WTC11 (cell line): Measurements from ENCODE around the gene NRXN2. TPM values are rescaled to one million over a fixed set of nuclear protein-coding genes. Genes with fewer than 3 reads are reported as not detected.

Experiments
- ATAC-seq: fragments of 200-7000 bp; cut with Tn5 transposase; 2 replicates; pipeline ENCODE4 v1.10.0; 2021; ENCODE audit warnings: mild to moderate bottlenecking, moderate library complexity
- CTCF ChIA-PET: fragments of 300-600 bp; sonication (Branson Sonifier 250); formaldehyde crosslinking; loops from one replicate; lab custom pipeline; 2021; ENCODE audit warnings: antibody characterized with exemption; lab: Charles Lee
- POLR2A ChIA-PET: fragments of 350-600 bp; sonication (Branson Sonifier 250); formaldehyde crosslinking; loops from one replicate; lab custom pipeline; 2021; ENCODE audit warnings: antibody characterized with exemption; lab: Charles Lee
- DNase-seq: peaks from one replicate; pipeline ENCODE4 v3.0.0; 2021; ENCODE audit warnings: low spot score
- H3K27ac Mint-ChIP-seq: 2 replicates; pipeline ENCODE4 v1.8.0; 2021; ENCODE audit warnings: mixed read lengths
- H3K27me3 Mint-ChIP-seq: 2 replicates; pipeline ENCODE4 v1.8.0; 2021; ENCODE audit warnings: low read depth, mild to moderate bottlenecking, moderate library complexity, mixed read lengths
- H3K36me3 Mint-ChIP-seq: 2 replicates; pipeline ENCODE4 v1.8.0; 2021; ENCODE audit warnings: mixed read lengths
- H3K4me1 Mint-ChIP-seq: 2 replicates; pipeline ENCODE4 v1.8.0; 2022; ENCODE audit warnings: mixed read lengths
- H3K4me3 Mint-ChIP-seq: 2 replicates; pipeline ENCODE4 v1.8.0; 2021; ENCODE audit warnings: mild to moderate bottlenecking, moderate library complexity, mixed read lengths
- H3K9me3 Mint-ChIP-seq: 2 replicates; pipeline ENCODE4 v1.8.0; 2021; ENCODE audit warnings: mixed read lengths
- CREM ChIP-seq: sonication (generic); formaldehyde crosslinking; IDR thresholded peaks from 2 replicates; pipeline ENCODE4 v1.8.1; 2022; ENCODE audit warnings: mild to moderate bottlenecking, missing genetic modification reagents, moderate library complexity
- ESRRA ChIP-seq: sonication (generic); formaldehyde crosslinking; IDR thresholded peaks from 2 replicates; pipeline ENCODE4 v1.8.1; 2022; ENCODE audit warnings: mild to moderate bottlenecking, missing genetic modification reagents, borderline replicate concordance
- GRHL2 ChIP-seq: fragments of 250-450 bp; sonication (Bioruptor Pico); IDR thresholded peaks from 2 replicates; pipeline ENCODE4 v1.8.0; 2022; ENCODE audit warnings: mild to moderate bottlenecking, moderate library complexity; ENCODE audit not compliant: insufficient replicate concordance, severe bottlenecking
- NFYB ChIP-seq: sonication (generic); formaldehyde crosslinking; conservative IDR thresholded peaks from 2 replicates; pipeline ENCODE4 v1.8.0; 2022; ENCODE audit warnings: low read depth, missing genetic modification reagents
- PRDM15 ChIP-seq: sonication (generic); formaldehyde crosslinking; IDR thresholded peaks from 2 replicates; pipeline ENCODE4 v1.8.0; 2022; ENCODE audit warnings: missing genetic modification reagents
- SMAD4 ChIP-seq: sonication (generic); formaldehyde crosslinking; IDR thresholded peaks from 2 replicates; pipeline ENCODE4 v1.8.0; 2022; ENCODE audit warnings: mild to moderate bottlenecking, missing genetic modification reagents
- TEAD1 ChIP-seq: sonication (generic); formaldehyde crosslinking; IDR thresholded peaks from 2 replicates; pipeline ENCODE4 v1.8.0; 2022; ENCODE audit warnings: mild to moderate bottlenecking, missing genetic modification reagents
- ZBTB21 ChIP-seq: sonication (generic); formaldehyde crosslinking; IDR thresholded peaks from 2 replicates; pipeline ENCODE4 v1.8.1; 2023; ENCODE audit warnings: mild to moderate bottlenecking, missing genetic modification reagents, borderline replicate concordance
- ZMAT4 ChIP-seq: fragments of 250-450 bp; sonication (Bioruptor Pico); IDR thresholded peaks from 2 replicates; pipeline ENCODE4 v1.9.0; 2021; ENCODE audit warnings: mild to moderate bottlenecking
- total RNA-seq: library from RNA; stranded (reverse); gene quantifications from 3 replicates; pipeline ENCODE4 v1.2.3, GENCODE V29; 2021
- TF ChIP-seq, protein P1 (sequence below): sonication (generic); formaldehyde crosslinking; IDR thresholded peaks from 2 replicates; pipeline ENCODE4 v1.8.0; 2022; ENCODE audit warnings: mild to moderate bottlenecking, missing genetic modification reagents
- TF ChIP-seq, protein P2 (sequence below): sonication (generic); formaldehyde crosslinking; conservative IDR thresholded peaks from 2 replicates; pipeline ENCODE4 v1.8.1; 2023; ENCODE audit warnings: mild to moderate bottlenecking, low read depth, missing genetic modification reagents, moderate library complexity
- TF ChIP-seq, protein P3 (sequence below): sonication (generic); formaldehyde crosslinking; IDR thresholded peaks from 2 replicates; pipeline ENCODE4 v1.8.0; 2022; ENCODE audit warnings: mild to moderate bottlenecking, missing genetic modification reagents

Gene NRXN2
- total RNA-seq, 1 experiment from 2014 or later, result 8.6 TPM

DNA sequence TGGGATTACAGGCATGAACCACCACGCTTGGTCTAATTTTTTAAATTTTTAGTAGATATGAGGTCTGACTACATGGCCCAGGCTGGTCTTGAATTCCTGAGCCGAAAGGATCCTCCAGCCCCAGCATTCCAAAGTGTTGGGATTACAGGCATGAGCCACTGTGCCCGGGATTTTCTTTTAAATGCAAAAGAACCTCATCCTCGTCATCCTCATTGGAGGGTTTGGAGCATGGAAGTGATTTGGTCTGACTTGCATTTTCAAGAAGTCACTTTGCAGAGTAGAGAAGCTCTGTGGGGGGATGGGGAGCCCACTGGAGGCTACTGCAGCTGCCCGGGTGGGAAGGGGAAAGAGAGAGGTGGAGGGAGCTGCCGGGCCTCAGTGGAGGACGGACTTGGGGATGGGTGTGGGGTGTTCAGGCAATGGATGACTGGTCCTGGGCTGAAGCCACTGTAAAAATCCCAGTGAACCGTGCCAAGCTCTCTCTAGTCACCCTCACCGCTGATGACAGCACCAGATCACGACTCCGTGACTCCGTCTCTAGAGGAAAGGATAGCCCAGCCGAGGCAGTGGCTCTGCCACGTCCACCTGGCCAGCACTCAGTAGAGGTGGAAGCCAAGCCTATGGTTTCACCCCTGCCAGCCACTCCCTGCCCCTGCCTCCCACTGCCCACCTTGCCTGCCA, 164.8 kb downstream of the NRXN2 start:
- H3K36me3 Mint-ChIP-seq, result no peaks in the 10 kb centered on the region
- ChIA-PET CTCF (interaction anchor here (0.6 to 1.7 kb wide), 14 partner anchors 8 to 257 kb away, joined by 3 to 12 read pairs (median 4); no protein-coding TSS in a partner anchor), POLR2A (interaction anchor here (0.6 to 0.7 kb wide), 2 partner anchors 13 to 205 kb away, joined by 3 to 10 read pairs; no protein-coding TSS in a partner anchor)
- H3K4me1 Mint-ChIP-seq, result peaks cover 50% of the 10 kb centered on the region
- H3K27ac Mint-ChIP-seq, result peak overlapping the region; percentile 56
- peaks cover under 1% of the 10 kb centered on the region for H3K9me3 Mint-ChIP-seq
- peaks cover 6% of the 10 kb centered on the region for H3K27me3 Mint-ChIP-seq
- peak; percentile 24; the same call in 1 of the 2 replicates for TF ChIP-seq ESRRA (CRISPR knock-in tag)
- TF ChIP-seq NFYB, result no peak
- TF ChIP-seq, protein P1, sequence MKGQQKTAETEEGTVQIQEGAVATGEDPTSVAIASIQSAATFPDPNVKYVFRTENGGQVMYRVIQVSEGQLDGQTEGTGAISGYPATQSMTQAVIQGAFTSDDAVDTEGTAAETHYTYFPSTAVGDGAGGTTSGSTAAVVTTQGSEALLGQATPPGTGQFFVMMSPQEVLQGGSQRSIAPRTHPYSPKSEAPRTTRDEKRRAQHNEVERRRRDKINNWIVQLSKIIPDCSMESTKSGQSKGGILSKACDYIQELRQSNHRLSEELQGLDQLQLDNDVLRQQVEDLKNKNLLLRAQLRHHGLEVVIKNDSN (CRISPR knock-in tag), result no peak
- TF ChIP-seq, protein P2, sequence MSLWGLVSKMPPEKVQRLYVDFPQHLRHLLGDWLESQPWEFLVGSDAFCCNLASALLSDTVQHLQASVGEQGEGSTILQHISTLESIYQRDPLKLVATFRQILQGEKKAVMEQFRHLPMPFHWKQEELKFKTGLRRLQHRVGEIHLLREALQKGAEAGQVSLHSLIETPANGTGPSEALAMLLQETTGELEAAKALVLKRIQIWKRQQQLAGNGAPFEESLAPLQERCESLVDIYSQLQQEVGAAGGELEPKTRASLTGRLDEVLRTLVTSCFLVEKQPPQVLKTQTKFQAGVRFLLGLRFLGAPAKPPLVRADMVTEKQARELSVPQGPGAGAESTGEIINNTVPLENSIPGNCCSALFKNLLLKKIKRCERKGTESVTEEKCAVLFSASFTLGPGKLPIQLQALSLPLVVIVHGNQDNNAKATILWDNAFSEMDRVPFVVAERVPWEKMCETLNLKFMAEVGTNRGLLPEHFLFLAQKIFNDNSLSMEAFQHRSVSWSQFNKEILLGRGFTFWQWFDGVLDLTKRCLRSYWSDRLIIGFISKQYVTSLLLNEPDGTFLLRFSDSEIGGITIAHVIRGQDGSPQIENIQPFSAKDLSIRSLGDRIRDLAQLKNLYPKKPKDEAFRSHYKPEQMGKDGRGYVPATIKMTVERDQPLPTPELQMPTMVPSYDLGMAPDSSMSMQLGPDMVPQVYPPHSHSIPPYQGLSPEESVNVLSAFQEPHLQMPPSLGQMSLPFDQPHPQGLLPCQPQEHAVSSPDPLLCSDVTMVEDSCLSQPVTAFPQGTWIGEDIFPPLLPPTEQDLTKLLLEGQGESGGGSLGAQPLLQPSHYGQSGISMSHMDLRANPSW (CRISPR knock-in tag), result no peak
- no peak for TF ChIP-seq ZMAT4 (CRISPR knock-in tag)
- TF ChIP-seq, protein P3, sequence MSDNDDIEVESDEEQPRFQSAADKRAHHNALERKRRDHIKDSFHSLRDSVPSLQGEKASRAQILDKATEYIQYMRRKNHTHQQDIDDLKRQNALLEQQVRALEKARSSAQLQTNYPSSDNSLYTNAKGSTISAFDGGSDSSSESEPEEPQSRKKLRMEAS (CRISPR knock-in tag), result peak; percentile 19; the same call in 1 of the 2 replicates
- no peak for TF ChIP-seq SMAD4 (CRISPR knock-in tag)
- TF ChIP-seq ZBTB21 (CRISPR knock-in tag), result no peak
- no peak for TF ChIP-seq GRHL2
- no peak for TF ChIP-seq PRDM15 (CRISPR knock-in tag)
- 0 out of 2 replicates have a peak, but pooled peaks have one; percentile 17 for TF ChIP-seq TEAD1
- H3K4me3 Mint-ChIP-seq, result no peak overlapping the region
- no peak for DNase-seq
- ATAC-seq, result peak; percentile 61

DNA sequence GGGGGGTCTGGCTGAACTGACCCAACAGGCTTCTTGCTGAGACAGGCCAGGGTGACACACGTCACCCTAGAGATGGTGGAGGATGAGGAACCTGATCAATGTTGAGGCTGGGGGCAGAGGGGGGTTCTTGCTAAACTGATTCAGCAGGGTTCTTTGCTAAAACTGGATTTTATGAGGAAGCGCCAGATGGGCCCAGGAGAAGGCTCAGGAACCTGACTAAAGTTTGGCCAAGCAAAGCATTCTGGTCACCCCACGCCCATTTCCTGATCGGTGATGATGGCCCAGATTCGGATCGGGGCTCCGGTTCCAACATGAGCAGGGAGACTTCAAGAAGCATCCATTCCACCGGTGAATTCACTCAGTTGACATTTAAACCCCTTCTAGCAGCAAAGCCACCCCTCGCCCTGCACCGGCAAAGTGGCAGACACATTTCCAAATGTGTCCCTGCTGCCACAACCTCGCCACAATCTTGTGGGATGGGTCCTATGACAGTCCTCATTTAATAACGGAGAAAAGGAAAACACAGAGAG, 166.2 kb downstream of the NRXN2 start:
- H3K27ac Mint-ChIP-seq, result peak overlapping the region; percentile 83; the same call in 1 of the 2 replicates
- peaks cover 50% of the 10 kb centered on the region for H3K4me1 Mint-ChIP-seq
- ATAC-seq (no peak), DNase-seq (no peak)
- POLR2A ChIA-PET, result interaction anchor here (0.6 kb wide), 1 partner anchor 27 kb away, joined by 4 read pairs; no protein-coding TSS in a partner anchor
- H3K36me3 Mint-ChIP-seq, result no peaks in the 10 kb centered on the region
- peaks cover 11% of the 10 kb centered on the region for H3K9me3 Mint-ChIP-seq
- CTCF ChIA-PET, result interaction anchor here (0.6 to 1.4 kb wide), 7 partner anchors 73 to 561 kb away, joined by 3 to 7 read pairs (median 4); partner anchors contain the start of gene ZNHIT2
- H3K4me3 Mint-ChIP-seq, result no peak overlapping the region
- no peak for TF ChIP-seq CREM (CRISPR knock-in tag)
- H3K27me3 Mint-ChIP-seq, result peaks cover 16% of the 10 kb centered on the region

Other genes with a start within 250 kb of the NRXN2 start
- gene SLC22A11, start 167.3 kb downstream of the NRXN2 start, total RNA-seq, result 0.07 TPM in 1 of 3 replicates, not detected in the others
- not detected in 3 replicates for gene SLC22A12, start 132.0 kb downstream of the NRXN2 start, total RNA-seq
- 31.9 to 41.5 TPM (median 40.3 TPM) in 3 replicates for gene RASGRP2, start 20.9 kb upstream of the NRXN2 start, total RNA-seq
- 6.6 to 8.7 TPM (median 8.2 TPM) in 3 replicates for gene PYGM, start 36.8 kb upstream of the NRXN2 start, total RNA-seq
- 285 to 314 TPM (median 300 TPM) in 3 replicates for gene SF1, start 55.3 kb upstream of the NRXN2 start, total RNA-seq
- 24.5 to 31.6 TPM (median 28.3 TPM) in 3 replicates for gene MAP4K2, start 80.0 kb upstream of the NRXN2 start, total RNA-seq
- gene MEN1, start 87.4 kb upstream of the NRXN2 start, total RNA-seq, result 47.1 to 53.3 TPM (median 51.2 TPM) in 3 replicates
- 14.9 to 21.6 TPM (median 17.3 TPM) in 3 replicates for gene CDC42BPG, start 121.5 kb upstream of the NRXN2 start, total RNA-seq
- gene EHD1, start 155.4 kb upstream of the NRXN2 start, total RNA-seq, result 29.9 to 38.1 TPM (median 35.2 TPM) in 3 replicates
- 25.2 to 31.4 TPM (median 27.6 TPM) in 3 replicates for gene ATG2A, start 194.0 kb upstream of the NRXN2 start, total RNA-seq
- 8.7 to 10.2 TPM (median 9.1 TPM) in 3 replicates for gene PPP2R5B, start 201.5 kb upstream of the NRXN2 start, total RNA-seq
- 1.0 to 1.6 TPM (median 1.6 TPM) in 3 replicates for gene GPHA2, start 212.7 kb upstream of the NRXN2 start, total RNA-seq
- not detected in 3 replicates for gene MAJIN, start 248.9 kb upstream of the NRXN2 start, total RNA-seq